ENCODE results near the gene FIGNL2. TPM values are rescaled to one million over a fixed set of nuclear protein-coding genes. Genes with fewer than 3 reads are reported as not detected.

Gene FIGNL2
- total RNA-seq, 6 experiments from 2014 or later, result 0.14 to 1.8 (median 0.55) TPM

DNA sequence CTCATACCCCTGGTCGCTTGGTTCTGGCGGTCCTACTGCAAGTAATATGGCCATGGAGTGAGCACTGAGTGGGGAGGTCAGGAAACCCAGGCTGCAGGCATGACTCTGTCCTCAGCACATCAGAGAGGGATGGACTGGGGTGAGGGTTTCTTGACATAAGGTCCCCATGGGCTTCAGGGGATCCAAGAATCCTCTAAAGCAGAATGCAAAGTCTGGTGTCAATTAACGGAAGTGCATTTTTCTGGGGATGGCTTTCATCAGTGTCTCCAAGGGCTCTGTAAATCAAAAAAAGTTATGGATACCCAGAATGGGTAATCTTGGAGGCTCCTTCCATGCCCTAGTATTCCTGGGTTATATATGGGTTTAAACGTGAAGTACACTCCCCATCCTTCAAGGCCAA is 3.7 kb downstream of the FIGNL2 start:
- ATAC-seq (no peak), DNase-seq (no peak)
- WGBS (ENCODE audit: insufficient coverage, low coverage, low lambda C conversion rate, missing lambda C conversion rate), result 73% methylated on average over 2 of the region's 4 CpGs
- H3K27me3 ChIP-seq, result peaks cover 0 to 10% of the 10 kb centered on the region in 2 donors
- H3K27ac ChIP-seq, result no peak overlapping the region
- H3K9me3 ChIP-seq, result no peaks in the 10 kb centered on the region
- peaks cover 0 to 11% (median 5%) of the 10 kb centered on the region in 4 donors for H3K4me1 ChIP-seq
- intact Hi-C loops (cut with DNase I), result no loop called here
- no peaks in the 10 kb centered on the region for H3K36me3 ChIP-seq
- H3K4me3 ChIP-seq, result no peak overlapping the region
- TF ChIP-seq, protein P1, sequence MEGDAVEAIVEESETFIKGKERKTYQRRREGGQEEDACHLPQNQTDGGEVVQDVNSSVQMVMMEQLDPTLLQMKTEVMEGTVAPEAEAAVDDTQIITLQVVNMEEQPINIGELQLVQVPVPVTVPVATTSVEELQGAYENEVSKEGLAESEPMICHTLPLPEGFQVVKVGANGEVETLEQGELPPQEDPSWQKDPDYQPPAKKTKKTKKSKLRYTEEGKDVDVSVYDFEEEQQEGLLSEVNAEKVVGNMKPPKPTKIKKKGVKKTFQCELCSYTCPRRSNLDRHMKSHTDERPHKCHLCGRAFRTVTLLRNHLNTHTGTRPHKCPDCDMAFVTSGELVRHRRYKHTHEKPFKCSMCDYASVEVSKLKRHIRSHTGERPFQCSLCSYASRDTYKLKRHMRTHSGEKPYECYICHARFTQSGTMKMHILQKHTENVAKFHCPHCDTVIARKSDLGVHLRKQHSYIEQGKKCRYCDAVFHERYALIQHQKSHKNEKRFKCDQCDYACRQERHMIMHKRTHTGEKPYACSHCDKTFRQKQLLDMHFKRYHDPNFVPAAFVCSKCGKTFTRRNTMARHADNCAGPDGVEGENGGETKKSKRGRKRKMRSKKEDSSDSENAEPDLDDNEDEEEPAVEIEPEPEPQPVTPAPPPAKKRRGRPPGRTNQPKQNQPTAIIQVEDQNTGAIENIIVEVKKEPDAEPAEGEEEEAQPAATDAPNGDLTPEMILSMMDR (IDR thresholded peaks at IDR 0.05), result no peak
- no peak for TF ChIP-seq POLR2A (IDR thresholded peaks at IDR 0.05)

DNA sequence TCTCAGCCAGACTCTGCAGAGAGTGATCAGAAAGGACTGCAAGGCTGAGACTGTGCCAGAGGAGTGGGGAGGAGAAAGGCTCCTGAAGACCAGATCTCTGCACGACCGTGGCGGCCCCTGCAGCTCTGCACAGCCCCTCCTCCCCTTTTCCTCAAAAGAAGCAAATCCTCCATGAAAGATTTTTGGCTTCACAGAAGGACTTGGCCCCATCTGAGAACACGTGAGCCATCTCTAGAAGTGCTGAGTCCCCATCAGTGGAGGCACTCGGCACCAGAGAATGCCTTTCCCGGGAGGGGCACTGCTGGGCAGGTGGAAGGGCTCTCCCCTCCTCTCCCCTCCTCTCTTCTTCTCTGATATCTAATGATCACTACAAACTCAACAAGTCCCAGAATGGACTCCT is 6.8 kb downstream of the FIGNL2 start:
- Histone ChIP-seq H3K27ac (no peak overlapping the region), H3K4me3 (no peak overlapping the region), H3K27me3 (no peaks in the 10 kb centered on the region), H3K36me3 (no peaks in the 10 kb centered on the region), H3K4me1 (no peaks in the 10 kb centered on the region), H3K9me3 (no peaks in the 10 kb centered on the region)
- 60% methylated on average over 1 of the region's 6 CpGs for WGBS (ENCODE audit: insufficient coverage, low coverage, low lambda C conversion rate, missing lambda C conversion rate)
- DNase-seq (no peak), ATAC-seq (no peak)
- TF ChIP-seq POLR2A (IDR thresholded peaks at IDR 0.05), result no peak
- TF ChIP-seq, protein P1 (IDR thresholded peaks at IDR 0.05), result no peak
- intact Hi-C loops (cut with DNase I), result no loop called here

DNA sequence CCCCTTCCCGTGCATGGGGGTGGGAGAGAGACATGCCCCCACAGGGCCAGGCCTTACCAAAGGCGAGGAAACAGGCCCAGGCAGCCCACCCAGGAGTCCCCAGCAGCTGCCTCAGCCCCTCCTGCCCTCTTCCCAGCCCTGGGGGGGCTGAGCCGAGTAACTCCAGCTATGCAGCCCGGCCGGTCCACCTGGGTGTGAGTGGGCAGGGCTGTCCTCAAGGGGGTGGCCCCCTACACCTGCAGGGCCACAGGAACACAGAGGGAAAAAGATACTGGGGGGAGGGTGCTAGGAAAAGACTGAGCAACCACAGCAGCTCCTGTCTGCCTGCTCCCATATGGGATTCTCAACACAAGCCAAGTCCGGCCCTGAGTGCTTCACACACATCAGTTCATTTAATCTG is 7.6 kb downstream of the FIGNL2 start:
- Histone ChIP-seq H3K4me1 (no peaks in the 10 kb centered on the region), H3K36me3 (no peaks in the 10 kb centered on the region), H3K9me3 (no peaks in the 10 kb centered on the region), H3K27me3 (no peaks in the 10 kb centered on the region), H3K4me3 (no peak overlapping the region), H3K27ac (no peak overlapping the region)
- TF ChIP-seq POLR2A (IDR thresholded peaks at IDR 0.05), result no peak
- TF ChIP-seq, protein P1 (IDR thresholded peaks at IDR 0.05), result no peak
- intact Hi-C loops (cut with DNase I), result no loop called here
- DNase-seq (no peak), ATAC-seq (no peak)
- WGBS (ENCODE audit: insufficient coverage, low coverage, low lambda C conversion rate, missing lambda C conversion rate), result no CpG with 5 or more reads among the region's 6 CpGs

- WGBS (ENCODE audit: insufficient coverage, low coverage, low lambda C conversion rate, missing lambda C conversion rate), result 84% methylated on average over 5 of the region's 5 CpGs
- no peak for DNase-seq
- Histone ChIP-seq H3K27ac (no peak overlapping the region), H3K9me3 (no peaks in the 10 kb centered on the region), H3K36me3 (no peaks in the 10 kb centered on the region), H3K4me1 (no peaks in the 10 kb centered on the region), H3K27me3 (no peaks in the 10 kb centered on the region), H3K4me3 (no peak overlapping the region)
- no peak for ATAC-seq
- TF ChIP-seq, protein P1 (IDR thresholded peaks at IDR 0.05), result no peak
- TF ChIP-seq POLR2A (IDR thresholded peaks at IDR 0.05), result no peak
- intact Hi-C loops (cut with DNase I), result no loop called here
Measured at GRCh38 chr12:51839310-51839947, 9.1 kb downstream of the FIGNL2 start.

Measured in right lobe of liver (tissue), 6 donors.